MM.1S (cell line): ENCODE measurements around the gene TGFBR3L.

Experiments used
- CTCF ChIP-seq: fragments of 300-600 bp; sonication (generic); IDR thresholded peaks from 2 replicates; pipeline ENCODE4 v1.5.1; 2016; ENCODE audit warnings: antibody characterized with exemption, low read length, mixed read lengths
- EZH2 ChIP-seq: fragments of 300-600 bp; sonication (generic); optimal IDR thresholded peaks from 2 replicates; pipeline ENCODE3; 2017; ENCODE audit warnings: low read depth, mild to moderate bottlenecking, antibody characterized with exemption, low read length, mixed read lengths
- EZH2phosphoT487 ChIP-seq: fragments of 300-600 bp; sonication (generic); IDR thresholded peaks from 2 replicates; pipeline ENCODE4 v1.6.1; 2018; ENCODE audit warnings: antibody characterized with exemption, low read length

GRCh38 chr19:7940841-7941240 is 26.2 kb downstream of the TGFBR3L start:
- TF ChIP-seq CTCF (no peak), EZH2phosphoT487 (no peak), EZH2 (no peak)
